Ishikawa (cell line): ENCODE data around the gene TCEAL3.

Source experiments
- CEBPB ChIP-seq: IDR thresholded peaks from 2 replicates; pipeline ENCODE4 v1.6.1; 2012
- CREB1 ChIP-seq: IDR thresholded peaks from 2 replicates; pipeline ENCODE4 v1.6.1; 2012; ENCODE audit warnings: low read depth
- EGR1 ChIP-seq: IDR thresholded peaks from 2 replicates; pipeline ENCODE4 v1.6.1; 2012
- EP300 ChIP-seq: IDR thresholded peaks from 2 replicates; pipeline ENCODE4 v1.6.1; 2012; ENCODE audit warnings: borderline replicate concordance
- FOXM1 ChIP-seq: IDR thresholded peaks from 2 replicates; pipeline ENCODE4 v1.6.1; 2012; ENCODE audit warnings: low read depth, borderline replicate concordance
- NFIC ChIP-seq: IDR thresholded peaks from 2 replicates; pipeline ENCODE4 v1.6.1; 2012
- RAD21 ChIP-seq: IDR thresholded peaks from 2 replicates; pipeline ENCODE4 v1.6.1; 2012; ENCODE audit warnings: low read depth
- REST ChIP-seq: IDR thresholded peaks from 2 replicates; pipeline ENCODE4 v1.6.1; 2012; ENCODE audit warnings: low read depth, mild to moderate bottlenecking
- TAF1 ChIP-seq: IDR thresholded peaks from 2 replicates; pipeline ENCODE4 v1.6.1; 2012; ENCODE audit warnings: low read depth, mild to moderate bottlenecking
- TCF12 ChIP-seq: IDR thresholded peaks from 2 replicates; pipeline ENCODE4 v1.6.1; 2012; ENCODE audit warnings: low read depth
- TEAD4 ChIP-seq: IDR thresholded peaks from 2 replicates; pipeline ENCODE4 v1.6.1; 2012
- YY1 ChIP-seq: IDR thresholded peaks from 2 replicates; pipeline ENCODE4 v1.6.1; 2012; ENCODE audit warnings: low read depth
- ZBTB7A ChIP-seq: IDR thresholded peaks from 2 replicates; pipeline ENCODE4 v1.6.1; 2012; ENCODE audit warnings: low read depth
- TF ChIP-seq, protein P1 (sequence below): IDR thresholded peaks from 2 replicates; pipeline ENCODE4 v1.6.1; 2012
- TF ChIP-seq, protein P2 (sequence below): IDR thresholded peaks from 2 replicates; pipeline ENCODE4 v1.6.1; 2012

TCEAL3 gene, protein sequence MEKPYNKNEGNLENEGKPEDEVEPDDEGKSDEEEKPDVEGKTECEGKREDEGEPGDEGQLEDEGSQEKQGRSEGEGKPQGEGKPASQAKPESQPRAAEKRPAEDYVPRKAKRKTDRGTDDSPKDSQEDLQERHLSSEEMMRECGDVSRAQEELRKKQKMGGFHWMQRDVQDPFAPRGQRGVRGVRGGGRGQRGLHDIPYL

DNA sequence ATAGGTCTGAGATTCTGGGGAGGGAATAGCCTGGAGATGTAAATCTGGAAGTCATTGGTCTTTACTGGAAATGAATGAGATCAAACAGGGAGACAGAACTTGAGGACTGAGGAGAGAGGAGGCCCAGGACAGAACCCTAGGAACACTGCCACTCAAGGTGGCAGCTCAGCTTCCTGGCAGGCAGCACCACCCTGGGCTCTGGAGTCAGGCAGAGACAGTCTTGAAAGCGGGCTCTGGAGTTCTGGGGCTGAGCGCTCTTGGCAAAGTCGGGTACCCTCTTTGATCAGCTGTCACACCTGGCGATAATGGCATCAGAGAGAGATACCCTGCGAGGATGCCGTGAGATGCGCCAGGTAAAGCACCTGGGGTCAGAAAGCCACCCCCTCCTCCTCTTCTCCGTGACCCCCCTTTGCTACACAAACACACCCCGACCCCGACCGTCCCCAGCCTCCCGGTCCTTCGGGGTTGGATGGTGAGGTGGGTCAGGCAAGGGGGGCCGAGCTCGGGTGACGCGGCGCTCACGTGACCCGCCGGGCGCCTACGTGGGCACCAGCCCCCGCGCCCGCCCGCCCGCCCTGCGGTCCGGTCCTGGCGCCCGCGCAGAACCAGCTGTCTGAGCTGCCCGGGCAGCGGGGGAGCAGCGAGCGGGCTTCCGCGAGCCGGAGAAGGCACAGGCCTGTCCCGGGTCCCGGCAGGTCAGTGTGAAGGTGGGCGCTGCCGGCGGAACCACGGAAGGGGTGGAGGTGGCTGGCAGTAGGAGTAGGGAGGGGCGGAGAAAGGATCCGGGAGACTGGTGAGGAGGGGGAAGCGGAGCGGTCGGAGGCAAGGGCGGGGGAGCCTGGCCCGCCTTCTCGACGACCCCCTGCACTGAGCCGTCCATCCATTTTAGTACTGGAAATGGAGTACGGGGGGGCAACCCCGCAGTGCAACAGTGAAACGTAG is at the start of gene TCEAL3:
TCEAL3 (plus strand) TSS at position 600 of the 942 bp plus-strand sequence. CDS start 1,102 bp downstream, outside the sequence.
- no peak for TF ChIP-seq FOXM1
- TF ChIP-seq, protein P1, sequence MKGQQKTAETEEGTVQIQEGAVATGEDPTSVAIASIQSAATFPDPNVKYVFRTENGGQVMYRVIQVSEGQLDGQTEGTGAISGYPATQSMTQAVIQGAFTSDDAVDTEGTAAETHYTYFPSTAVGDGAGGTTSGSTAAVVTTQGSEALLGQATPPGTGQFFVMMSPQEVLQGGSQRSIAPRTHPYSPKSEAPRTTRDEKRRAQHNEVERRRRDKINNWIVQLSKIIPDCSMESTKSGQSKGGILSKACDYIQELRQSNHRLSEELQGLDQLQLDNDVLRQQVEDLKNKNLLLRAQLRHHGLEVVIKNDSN = peak; percentile 88
- TF ChIP-seq EGR1 = no peak
- TF ChIP-seq TCF12 = no peak
- TF ChIP-seq CREB1 = peak; percentile 28; the same call in 1 of the 2 replicates
- no peak for TF ChIP-seq EP300
- no peak for TF ChIP-seq REST
- no peak for TF ChIP-seq RAD21
- no peak for TF ChIP-seq TAF1

DNA sequence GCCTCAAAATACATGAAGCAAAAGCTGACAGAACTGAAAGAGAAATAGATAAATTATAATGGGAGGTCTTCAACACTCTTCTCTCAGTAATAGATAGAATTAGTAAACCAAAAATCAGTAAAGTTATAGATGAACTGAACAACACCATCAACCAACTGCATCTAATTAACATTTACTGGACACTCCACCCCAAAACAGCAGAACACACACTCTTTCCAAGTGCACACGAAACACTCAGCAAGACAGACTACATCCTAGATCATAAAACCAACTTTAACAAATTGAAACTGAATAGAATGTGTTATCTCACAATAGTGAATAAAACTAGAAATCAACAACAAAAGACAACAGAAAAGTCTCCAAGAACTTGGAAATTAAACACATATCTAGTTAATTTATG is 47.5 kb upstream of the TCEAL3 start:
- TF ChIP-seq EGR1 (no peak), FOXM1 (no peak), RAD21 (no peak), TCF12 (no peak), REST (no peak), NFIC (no peak), CREB1 (no peak), YY1 (no peak), TEAD4 (no peak), EP300 (no peak), TAF1 (no peak), ZBTB7A (no peak)
- TF ChIP-seq, protein P1 = no peak
- TF ChIP-seq, protein P2, sequence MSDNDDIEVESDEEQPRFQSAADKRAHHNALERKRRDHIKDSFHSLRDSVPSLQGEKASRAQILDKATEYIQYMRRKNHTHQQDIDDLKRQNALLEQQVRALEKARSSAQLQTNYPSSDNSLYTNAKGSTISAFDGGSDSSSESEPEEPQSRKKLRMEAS = no peak

DNA sequence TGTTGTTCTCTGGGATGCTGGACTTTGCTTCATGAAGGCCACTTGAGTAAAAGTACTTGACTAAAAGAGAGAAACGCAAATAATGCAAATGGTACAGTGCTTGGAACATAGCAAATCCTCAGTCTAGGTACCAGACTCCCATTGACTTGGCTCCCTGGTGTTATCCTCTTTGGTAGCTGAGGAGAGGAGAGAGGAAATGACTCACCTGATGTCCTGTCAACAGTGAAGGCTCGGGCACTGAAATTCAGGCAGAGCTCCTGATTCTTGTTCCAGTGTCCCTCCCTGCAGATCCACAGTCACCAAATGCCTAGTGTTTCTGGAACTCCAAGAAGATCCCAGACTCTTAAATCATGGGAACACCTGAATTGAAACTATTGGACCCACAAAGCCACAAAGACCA is 45.0 kb upstream of the TCEAL3 start:
- TF ChIP-seq CEBPB (no peak), EGR1 (no peak), TEAD4 (no peak), FOXM1 (no peak), TAF1 (no peak), ZBTB7A (no peak), REST (no peak), TCF12 (no peak), CREB1 (no peak)
- TF ChIP-seq, protein P2 = no peak
- TF ChIP-seq, protein P1 = no peak
